Adrenal gland (tissue), 12 donors: ENCODE data around the gene CCDC17. TPM values are rescaled to one million over a fixed set of nuclear protein-coding genes. Genes with fewer than 3 reads are reported as not detected.
A peak's percentile ranks its signal among the peaks of the same experiment; 100 is the strongest.

Experiments used
- DNase-seq, 7 donors: peaks; one replicate each; pipeline ENCODE4 v3.0.0-alpha.2; 2019 to 2020
- H3K27ac ChIP-seq, 5 donors: fragments of 200-600 bp; sonication (generic) in 4 of 5; 1 replicate in 3 of 5; 2 replicates in 2 of 5; pipeline versions ENCODE4 v1.5.1 to v1.8.0; 2016 to 2020; ENCODE audit warnings: mild to moderate bottlenecking in 1 of 5
- H3K27me3 ChIP-seq: fragments of 200-600 bp; 2 replicates; pipeline ENCODE4 v1.8.0; 2021
- H3K36me3 ChIP-seq, 2 donors: fragments of 200-600 bp; replicated peaks in 1 of 2; 1 replicate in 1 of 2; 2 replicates in 1 of 2; pipeline versions ENCODE4 v1.5.1 to v1.8.0; 2018 to 2022
- H3K4me1 ChIP-seq, 2 donors: fragments of 200-600 bp; replicated peaks in 1 of 2; 1 replicate in 1 of 2; 2 replicates in 1 of 2; pipeline versions ENCODE4 v1.5.1 to v1.8.0; 2018 to 2021
- H3K4me3 ChIP-seq, 4 donors: fragments of 200-600 bp; sonication (generic) in 3 of 4; one replicate each; pipeline ENCODE4 v1.5.1; 2016 to 2018
- H3K9me3 ChIP-seq, 3 donors: fragments of 200-600 bp; sonication (generic) in 1 of 3; replicated peaks in 1 of 3; 1 replicate in 2 of 3; 2 replicates in 1 of 3; pipeline versions ENCODE4 v1.5.1 to v1.8.0; 2016 to 2021
- POLR2A ChIP-seq, 2 donors: fragments of 450-650 bp; IDR thresholded peaks; one replicate each; pipeline ENCODE4 v1.6.1; 2017; ENCODE audit warnings: antibody characterized with exemption in 2 of 2, mild to moderate bottlenecking in 2 of 2, moderate library complexity in 1 of 2
- WGBS, 4 donors: extraction: QIAGEN DNeasy Blood & Tissue Kit in 2 of 4; methylation state at CpG; one replicate each; pipeline versions ENCODE4 v1.1.5 to v1.1.7; 2013 to 2017; 5-methylcytosine and 5-hydroxymethylcytosine counted together
- intact Hi-C, 2 donors: fragments of 100-400 bp; cut with DNase I; formaldehyde crosslinking; loops; one replicate each; pipeline versions ENCODE4 v1.14.1 to v1.15.0; 2022 to 2023
- polyA plus RNA-seq, 3 donors: library from polyadenylated mRNA; stranded (reverse); fragments of 200-250 nt in 2 of 3; fragments of 350-450 nt in 1 of 3; fragmentation: Illumina TruSeq in 1 of 3; extraction: RNeasy Lipid Tissue Mini Kit (QIAGEN cat#74804) in 1 of 3; gene quantifications; one replicate each; pipeline ENCODE4 v1.2.3, GENCODE V29; 2013 to 2014
- total RNA-seq, 9 donors: library from RNA; depleted of rRNA in 4 of 9; stranded (reverse); fragments of >200 nt in 4 of 9; fragments of 120-200 nt in 1 of 9; fragmentation: NEBNext Ultra II Directional in 1 of 9; extraction: Animal tissue kit (Norgen Biotek cat#: 25700) in 1 of 9; gene quantifications; one replicate each; pipeline versions ENCODE4 v1.1.0 to v1.2.4, GENCODE V29; 2013 to 2023
- TF ChIP-seq, protein P1 (sequence below), 6 experiments: fragments of 450-650 bp in 4 of 6; fragments of 200-600 bp in 2 of 6; sonication (generic) in 1 of 6; IDR thresholded peaks; 1 replicate in 5 of 6; 2 replicates in 1 of 6; pipeline versions ENCODE4 v1.5.1 to v1.8.0; 2016 to 2021; ENCODE audit warnings: antibody characterized with exemption in 6 of 6, mild to moderate bottlenecking in 2 of 6, moderate library complexity in 1 of 6
- donor health status: healthy with polysubstance abuse.
- donor health status: Bipolar disorder and iron deficiency.
- donor health status: DM: yes; HTN: yes; CAD: no.
- donor health status: DM: no; HTN: no; CAD: no.
- donor health status: DM: no; HTN: no; CAD: no.
- donor health status: DM: yes; HTN: yes; CAD: no.

The CCDC17 gene
- total and polyA plus RNA-seq, 12 donors, result 0.24 to 4.2 (median 1.8) TPM; not detected in 1

DNA sequence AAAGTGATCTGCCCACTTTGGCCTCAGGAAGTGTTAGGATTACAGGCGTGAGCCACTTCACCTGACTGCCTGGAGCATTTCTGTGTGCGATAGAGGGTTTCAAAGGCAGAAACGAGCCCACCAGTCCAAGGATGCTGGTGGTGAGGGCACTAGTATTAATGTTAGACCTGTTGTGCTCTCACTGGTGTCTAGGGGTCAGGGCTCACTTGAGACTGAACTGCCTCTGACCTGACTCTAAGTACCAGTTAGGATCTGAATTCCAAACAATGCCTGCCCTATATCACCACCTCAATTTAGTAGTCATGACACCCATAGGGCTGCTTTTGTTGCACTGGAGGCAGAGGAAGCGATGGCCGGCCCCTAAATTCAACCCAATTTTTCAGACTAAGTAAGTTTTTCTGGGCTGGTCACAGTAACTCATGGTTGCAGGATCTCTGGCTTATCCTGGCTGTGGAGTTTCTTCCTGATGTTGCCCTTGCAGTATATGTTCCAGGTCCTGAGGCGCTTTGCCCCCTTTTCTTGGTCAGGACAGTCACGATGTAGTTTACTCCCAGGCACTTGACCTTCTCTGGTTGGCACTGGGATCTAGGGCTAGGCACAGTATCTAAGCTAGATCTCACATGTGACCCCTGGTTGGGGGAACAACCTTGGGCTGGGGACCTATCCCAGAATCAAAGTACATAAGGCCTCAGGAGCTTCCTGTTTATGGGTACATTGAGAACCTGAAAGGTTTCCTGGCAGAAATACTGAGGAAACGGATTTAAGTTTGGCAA is 4.5 kb downstream of the CCDC17 start:
- Histone ChIP-seq H3K4me3 (no peak overlapping the region), H3K9me3 (no peaks in the 10 kb centered on the region), H3K36me3 (peaks cover 0 to 39% of the 10 kb centered on the region in 2 donors), H3K27ac (peak overlapping the region in 1 of 5 donors; percentile 38), H3K4me1 (peaks cover 0 to 10% of the 10 kb centered on the region in 2 donors), H3K27me3 (no peaks in the 10 kb centered on the region)
- TF ChIP-seq, protein P1, sequence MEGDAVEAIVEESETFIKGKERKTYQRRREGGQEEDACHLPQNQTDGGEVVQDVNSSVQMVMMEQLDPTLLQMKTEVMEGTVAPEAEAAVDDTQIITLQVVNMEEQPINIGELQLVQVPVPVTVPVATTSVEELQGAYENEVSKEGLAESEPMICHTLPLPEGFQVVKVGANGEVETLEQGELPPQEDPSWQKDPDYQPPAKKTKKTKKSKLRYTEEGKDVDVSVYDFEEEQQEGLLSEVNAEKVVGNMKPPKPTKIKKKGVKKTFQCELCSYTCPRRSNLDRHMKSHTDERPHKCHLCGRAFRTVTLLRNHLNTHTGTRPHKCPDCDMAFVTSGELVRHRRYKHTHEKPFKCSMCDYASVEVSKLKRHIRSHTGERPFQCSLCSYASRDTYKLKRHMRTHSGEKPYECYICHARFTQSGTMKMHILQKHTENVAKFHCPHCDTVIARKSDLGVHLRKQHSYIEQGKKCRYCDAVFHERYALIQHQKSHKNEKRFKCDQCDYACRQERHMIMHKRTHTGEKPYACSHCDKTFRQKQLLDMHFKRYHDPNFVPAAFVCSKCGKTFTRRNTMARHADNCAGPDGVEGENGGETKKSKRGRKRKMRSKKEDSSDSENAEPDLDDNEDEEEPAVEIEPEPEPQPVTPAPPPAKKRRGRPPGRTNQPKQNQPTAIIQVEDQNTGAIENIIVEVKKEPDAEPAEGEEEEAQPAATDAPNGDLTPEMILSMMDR (IDR thresholded peaks at IDR 0.05), result no peak
- DNase-seq, result no peak
- intact Hi-C loops, result no loop called here
- 64 to 74% (median 66%) methylated on average over 8 of the region's 8 CpGs for WGBS, 4 donors

DNA sequence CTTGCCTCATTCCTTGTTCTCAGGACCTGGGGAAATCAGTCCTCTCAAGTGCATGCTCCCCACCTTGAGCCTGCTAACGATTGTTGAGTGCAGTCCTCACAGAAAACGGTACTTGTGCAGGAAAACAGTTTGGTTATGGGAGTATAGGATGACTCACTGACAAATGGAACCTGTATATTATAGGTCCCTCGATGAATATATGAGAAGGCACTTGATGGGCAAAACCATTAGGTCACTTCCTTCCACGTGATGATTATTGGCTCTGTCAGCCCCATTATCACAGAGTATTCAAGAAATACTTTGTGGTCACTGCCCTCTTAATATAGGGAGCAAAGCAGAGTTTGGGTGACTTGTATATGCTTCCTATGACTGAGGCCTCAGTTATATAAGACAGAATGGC is 6.2 kb downstream of the CCDC17 start:
- intact Hi-C loops, result no loop called here
- no peaks in the 10 kb centered on the region for H3K27me3 ChIP-seq
- WGBS, 4 donors, result 87 to 92% (median 90%) methylated on average over 4 of the region's 4 CpGs
- H3K4me3 ChIP-seq, result no peak overlapping the region
- H3K27ac ChIP-seq, result no peak overlapping the region
- no peak for DNase-seq
- TF ChIP-seq, protein P1 (IDR thresholded peaks at IDR 0.05), result no peak
- TF ChIP-seq POLR2A (IDR thresholded peaks at IDR 0.05), result no peak
- no peaks in the 10 kb centered on the region for H3K9me3 ChIP-seq
- H3K36me3 ChIP-seq, result peaks cover 0 to 49% of the 10 kb centered on the region in 2 donors
- H3K4me1 ChIP-seq, result peaks cover 0 to 10% of the 10 kb centered on the region in 2 donors

DNA sequence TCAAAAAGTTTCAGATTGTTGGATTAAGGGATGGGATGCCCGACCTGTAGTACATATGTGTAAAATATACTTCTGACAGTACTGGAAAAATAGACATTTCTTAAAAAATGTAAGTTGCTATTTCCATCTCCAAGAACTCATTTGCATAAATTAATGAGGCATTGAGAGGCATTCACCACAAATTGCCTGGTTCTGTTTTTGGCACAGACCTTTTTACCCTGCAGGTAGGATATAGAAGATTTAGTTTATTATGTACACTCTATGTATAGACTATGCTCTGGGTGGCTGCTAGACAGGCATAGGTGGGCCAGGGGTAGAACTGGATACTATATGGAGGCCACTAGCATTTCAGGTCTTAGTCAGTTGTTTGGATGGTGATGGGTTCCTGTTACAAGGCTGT is 8.0 kb downstream of the CCDC17 start:
- no peak for DNase-seq
- H3K27ac ChIP-seq, result no peak overlapping the region
- H3K4me1 ChIP-seq, result no peaks in the 10 kb centered on the region
- no peaks in the 10 kb centered on the region for H3K27me3 ChIP-seq
- 91 to 100% (median 97%) methylated on average over 1 of the region's 1 CpG for WGBS, 4 donors
- H3K9me3 ChIP-seq, result no peaks in the 10 kb centered on the region
- intact Hi-C loops, result no loop called here
- TF ChIP-seq, protein P1 (IDR thresholded peaks at IDR 0.05), result no peak
- TF ChIP-seq POLR2A (IDR thresholded peaks at IDR 0.05), result no peak
- H3K4me3 ChIP-seq, result no peak overlapping the region
- peaks cover 0 to 51% of the 10 kb centered on the region in 2 donors for H3K36me3 ChIP-seq

DNA sequence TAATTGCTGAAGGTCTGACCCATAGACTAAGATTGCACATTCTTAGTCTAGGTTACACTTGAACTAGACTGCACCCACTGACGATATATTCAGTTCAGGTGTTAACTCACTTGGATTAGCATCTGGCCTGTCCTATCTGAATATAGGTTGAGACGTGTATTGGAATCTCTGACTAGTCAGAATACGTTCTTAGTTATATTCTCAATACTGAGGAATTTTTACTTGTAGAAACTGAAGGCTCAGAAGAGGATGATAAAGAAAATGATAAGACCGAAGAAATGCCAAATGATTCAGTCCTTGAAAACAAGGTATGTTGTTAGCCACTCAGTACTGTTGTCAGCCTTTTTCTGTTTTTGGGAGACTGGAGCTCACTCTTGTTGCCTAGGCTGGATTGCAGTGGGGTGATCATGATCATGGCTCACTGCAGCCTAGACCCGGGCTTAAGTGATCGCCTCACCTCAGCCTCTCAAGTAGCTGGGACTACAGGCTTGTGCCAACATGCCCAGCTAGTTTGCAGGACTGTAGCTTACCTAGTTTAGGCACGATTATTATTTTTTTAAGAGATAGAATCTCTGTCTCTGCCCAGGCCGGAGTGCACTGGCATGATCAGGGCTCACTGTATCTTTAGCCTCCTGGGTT is 10.8 kb downstream of the CCDC17 start:
- intact Hi-C loops, result no loop called here
- 83 to 89% (median 85%) methylated on average over 8 of the region's 8 CpGs for WGBS, 4 donors
- no peak overlapping the region for H3K27ac ChIP-seq
- H3K36me3 ChIP-seq, result peaks cover 0 to 66% of the 10 kb centered on the region in 2 donors
- no peaks in the 10 kb centered on the region for H3K9me3 ChIP-seq
- TF ChIP-seq, protein P1 (IDR thresholded peaks at IDR 0.05), result no peak
- no peak for TF ChIP-seq POLR2A (IDR thresholded peaks at IDR 0.05)
- no peak overlapping the region for H3K4me3 ChIP-seq
- DNase-seq, result no peak
- no peaks in the 10 kb centered on the region for H3K4me1 ChIP-seq
- H3K27me3 ChIP-seq, result no peaks in the 10 kb centered on the region
